ENCODE measurements around the gene POLR3E.

The POLR3E gene, protein sequence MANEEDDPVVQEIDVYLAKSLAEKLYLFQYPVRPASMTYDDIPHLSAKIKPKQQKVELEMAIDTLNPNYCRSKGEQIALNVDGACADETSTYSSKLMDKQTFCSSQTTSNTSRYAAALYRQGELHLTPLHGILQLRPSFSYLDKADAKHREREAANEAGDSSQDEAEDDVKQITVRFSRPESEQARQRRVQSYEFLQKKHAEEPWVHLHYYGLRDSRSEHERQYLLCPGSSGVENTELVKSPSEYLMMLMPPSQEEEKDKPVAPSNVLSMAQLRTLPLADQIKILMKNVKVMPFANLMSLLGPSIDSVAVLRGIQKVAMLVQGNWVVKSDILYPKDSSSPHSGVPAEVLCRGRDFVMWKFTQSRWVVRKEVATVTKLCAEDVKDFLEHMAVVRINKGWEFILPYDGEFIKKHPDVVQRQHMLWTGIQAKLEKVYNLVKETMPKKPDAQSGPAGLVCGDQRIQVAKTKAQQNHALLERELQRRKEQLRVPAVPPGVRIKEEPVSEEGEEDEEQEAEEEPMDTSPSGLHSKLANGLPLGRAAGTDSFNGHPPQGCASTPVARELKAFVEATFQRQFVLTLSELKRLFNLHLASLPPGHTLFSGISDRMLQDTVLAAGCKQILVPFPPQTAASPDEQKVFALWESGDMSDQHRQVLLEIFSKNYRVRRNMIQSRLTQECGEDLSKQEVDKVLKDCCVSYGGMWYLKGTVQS

DNA sequence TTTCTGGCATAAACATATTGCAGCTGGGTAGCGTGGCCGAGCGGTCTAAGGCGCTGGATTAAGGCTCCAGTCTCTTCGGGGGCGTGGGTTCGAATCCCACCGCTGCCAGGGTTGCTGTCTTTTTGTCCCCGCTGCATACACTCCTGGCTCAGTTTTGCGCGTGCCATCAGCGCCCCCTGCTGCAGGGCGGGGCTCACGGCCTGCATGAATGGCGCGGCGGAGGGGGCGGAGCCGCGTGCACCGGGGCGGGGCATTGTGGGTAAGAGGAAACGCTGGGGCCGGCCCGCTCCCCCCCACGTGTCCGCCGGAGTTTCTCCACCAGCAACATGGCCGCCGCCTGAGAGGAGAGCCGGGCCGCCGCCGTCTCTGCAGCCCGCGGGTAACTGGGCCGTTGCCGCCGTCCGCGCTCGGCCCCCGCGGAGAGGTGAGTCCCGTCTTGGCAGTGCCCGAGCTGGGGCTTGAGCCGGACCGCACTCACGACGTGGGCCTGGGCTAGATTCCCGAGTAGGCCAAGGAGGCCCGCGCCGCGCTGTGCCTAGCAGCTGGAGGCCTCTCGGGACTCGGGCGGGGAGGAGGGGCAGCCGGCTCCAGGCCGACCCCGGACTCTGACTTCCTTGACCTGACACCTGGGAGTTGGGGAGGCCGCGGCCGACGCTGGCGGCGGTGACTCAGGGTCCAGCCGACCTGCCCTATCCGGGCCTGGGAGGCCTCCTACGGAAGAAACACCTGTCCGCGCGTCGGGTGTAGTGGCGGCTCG is at the start of gene POLR3E:
TSS of gene POLR3E (plus strand) at position 296 of the 757 bp plus-strand sequence. CDS start 5,560 bp downstream, outside the sequence.
- peak; percentile 100 for DNase-seq

DNA sequence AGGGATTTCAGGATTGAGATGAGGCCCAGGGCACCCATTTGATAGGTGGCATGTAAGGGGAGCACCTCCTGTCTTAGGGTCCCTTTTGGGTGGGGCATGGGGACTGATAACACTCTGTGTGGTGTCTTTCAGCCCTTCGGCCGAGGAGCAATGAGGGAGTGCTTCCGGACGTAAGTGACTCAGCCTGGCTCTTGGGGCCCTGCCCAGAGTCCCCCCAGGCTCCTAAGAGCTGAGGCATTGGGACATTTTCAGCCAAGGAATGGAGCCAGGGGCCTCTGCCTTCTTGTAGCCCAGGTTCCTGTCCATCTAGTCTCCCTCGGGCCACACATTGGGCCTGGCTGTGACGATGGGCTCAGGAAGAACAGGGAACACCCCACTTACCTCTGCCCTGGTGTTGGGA is 46.7 kb upstream of the POLR3E start:
- no peak for DNase-seq

GRCh38 chr16:22252317-22252716 is 44.9 kb upstream of the POLR3E start:
- DNase-seq, result no peak

DNA sequence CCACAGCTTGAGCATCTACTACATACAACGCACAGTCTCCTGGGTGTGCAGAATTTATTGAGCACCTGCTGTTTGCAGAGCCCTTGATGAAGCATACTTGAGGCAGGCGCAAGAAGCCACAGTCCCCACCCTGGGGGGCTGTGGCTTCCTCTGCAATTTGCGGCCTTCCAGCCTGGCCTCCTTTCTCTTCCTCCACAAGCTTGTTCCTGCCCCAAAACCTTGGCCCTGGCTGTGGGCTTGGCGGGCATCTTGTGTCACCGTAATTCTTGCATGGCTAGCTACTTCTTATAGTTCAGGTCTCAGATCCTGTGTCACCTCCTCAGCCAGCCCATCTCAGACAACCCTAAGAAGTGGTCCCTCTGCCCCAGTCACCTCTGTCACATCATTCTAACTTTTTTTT is 43.9 kb upstream of the POLR3E start:
- no peak for DNase-seq

GRCh38 chr16:22255335-22255734 is 41.9 kb upstream of the POLR3E start:
- no peak for DNase-seq

DNA sequence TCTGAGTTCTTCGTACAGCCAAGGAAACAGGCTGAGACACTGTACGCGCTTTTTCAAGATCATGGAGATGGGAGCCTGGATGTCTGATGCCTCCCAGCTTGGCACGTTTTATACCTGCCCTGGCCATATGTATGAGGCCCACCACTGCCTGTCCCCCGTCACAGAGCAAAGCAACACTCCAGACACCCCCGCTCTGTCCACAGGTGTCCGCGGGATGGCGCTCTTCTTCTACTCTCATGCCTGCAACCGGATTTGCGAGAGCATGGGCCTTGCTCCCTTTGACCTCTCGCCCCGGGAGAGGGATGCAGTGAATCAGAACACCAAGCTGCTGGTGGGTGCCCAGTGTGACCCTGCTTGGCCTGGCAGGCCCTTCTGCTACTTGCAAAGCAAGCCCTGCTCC is 39.8 kb upstream of the POLR3E start:
- no peak for DNase-seq

DNA sequence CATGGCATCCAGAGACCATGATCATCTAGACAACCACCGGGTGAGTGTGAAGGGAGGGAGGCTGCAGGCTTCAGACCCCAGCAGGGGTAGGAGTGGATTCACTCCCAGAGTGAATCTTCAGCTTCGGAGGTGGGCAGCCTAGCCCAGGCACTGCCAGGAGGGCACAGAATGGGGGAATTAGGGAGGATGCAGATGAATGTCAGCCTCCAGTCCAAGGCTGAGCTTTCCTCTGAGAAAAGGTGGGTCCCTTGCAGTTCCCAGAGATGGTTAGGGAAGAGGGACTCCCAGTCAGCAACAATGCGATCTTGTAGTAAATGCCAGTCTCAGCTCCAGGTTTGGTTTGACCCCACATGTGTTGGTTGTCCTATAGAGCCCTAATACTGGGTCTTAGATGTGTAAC is 36.7 kb upstream of the POLR3E start:
- DNase-seq, result no peak

DNA sequence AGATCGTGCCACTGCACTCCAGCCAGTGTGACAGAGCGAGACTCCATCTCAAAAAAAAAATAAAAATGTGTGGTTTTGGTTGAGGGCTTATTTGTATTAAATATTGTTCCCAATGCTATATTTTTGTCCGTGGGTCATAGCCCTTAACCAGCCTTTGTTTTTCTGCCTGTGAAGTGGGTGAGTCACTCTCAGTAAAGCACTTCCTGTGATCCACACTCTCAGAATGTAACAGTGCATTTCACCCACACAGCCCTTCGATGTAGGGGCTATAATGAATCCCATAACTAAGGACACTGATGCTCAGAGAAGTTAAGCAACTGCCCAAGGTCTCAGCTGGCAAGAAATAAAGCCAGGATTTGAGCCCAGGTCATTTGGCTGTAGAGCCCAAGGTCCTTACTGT is 34.7 kb upstream of the POLR3E start:
- peak; percentile 7 for DNase-seq

DNA sequence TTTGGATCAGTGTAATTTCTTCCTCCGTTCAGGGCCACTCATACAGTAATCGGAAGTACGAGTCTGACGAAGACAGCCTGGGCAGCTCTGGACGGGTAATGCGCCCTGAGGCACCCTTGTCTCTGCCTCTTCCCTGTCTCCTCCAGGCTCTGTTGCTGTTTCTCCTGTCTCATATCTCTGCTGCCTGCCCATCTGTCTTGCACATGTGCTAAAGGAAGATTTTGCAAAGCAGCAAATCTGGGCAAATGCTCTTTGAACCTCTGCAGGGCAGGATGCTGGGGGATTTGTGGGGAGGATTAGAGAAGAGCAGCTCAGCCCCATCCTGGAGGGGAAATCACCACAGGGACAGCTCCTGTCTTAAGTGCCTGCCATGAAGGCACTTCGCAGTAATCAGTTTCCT is 32.4 kb upstream of the POLR3E start:
- DNase-seq, result no peak

GRCh38 chr16:22265351-22265750 is 31.9 kb upstream of the POLR3E start:
- no peak for DNase-seq

GRCh38 chr16:22266546-22266945 is 30.7 kb upstream of the POLR3E start:
- DNase-seq, result no peak

DNA sequence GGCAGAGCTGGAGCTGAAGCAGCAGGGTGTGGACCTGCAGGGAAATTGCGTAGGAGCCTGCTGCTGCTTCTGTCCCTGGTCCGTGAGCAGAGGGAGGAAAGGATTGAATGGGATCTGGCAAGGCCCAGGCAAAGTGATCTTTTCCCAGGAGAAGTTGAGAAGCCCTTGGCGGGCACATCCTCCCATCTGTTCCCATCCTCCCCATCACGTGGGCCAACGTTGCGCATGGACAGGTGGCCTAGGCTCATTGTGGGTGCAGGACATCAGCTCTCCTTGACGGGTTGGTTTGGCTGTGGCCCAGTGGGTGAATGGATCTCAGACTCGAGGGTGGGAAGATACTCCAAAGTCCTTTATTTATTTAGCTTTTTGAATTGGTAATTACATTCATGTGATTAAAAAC is 29.4 kb upstream of the POLR3E start:
- DNase-seq, result no peak

DNA sequence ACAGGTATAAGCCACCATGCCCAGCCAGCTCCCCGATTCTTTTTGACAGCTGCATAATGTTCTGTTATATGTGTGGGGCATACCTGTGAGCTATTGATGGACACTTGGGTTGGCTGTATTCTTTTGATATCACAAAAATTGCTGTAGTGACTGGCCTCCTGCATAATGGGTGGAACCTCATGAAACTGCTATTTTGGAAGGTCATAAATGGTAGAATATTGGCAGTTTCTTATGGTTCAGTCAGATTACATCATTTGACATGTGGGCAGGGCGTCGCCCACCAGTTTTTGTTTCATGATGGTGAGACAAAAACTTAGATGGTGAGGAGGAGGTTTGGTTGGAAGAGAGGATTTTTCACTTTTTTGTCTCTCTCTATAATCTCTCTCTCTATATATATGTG is 26.7 kb upstream of the POLR3E start:
- no peak for DNase-seq

DNA sequence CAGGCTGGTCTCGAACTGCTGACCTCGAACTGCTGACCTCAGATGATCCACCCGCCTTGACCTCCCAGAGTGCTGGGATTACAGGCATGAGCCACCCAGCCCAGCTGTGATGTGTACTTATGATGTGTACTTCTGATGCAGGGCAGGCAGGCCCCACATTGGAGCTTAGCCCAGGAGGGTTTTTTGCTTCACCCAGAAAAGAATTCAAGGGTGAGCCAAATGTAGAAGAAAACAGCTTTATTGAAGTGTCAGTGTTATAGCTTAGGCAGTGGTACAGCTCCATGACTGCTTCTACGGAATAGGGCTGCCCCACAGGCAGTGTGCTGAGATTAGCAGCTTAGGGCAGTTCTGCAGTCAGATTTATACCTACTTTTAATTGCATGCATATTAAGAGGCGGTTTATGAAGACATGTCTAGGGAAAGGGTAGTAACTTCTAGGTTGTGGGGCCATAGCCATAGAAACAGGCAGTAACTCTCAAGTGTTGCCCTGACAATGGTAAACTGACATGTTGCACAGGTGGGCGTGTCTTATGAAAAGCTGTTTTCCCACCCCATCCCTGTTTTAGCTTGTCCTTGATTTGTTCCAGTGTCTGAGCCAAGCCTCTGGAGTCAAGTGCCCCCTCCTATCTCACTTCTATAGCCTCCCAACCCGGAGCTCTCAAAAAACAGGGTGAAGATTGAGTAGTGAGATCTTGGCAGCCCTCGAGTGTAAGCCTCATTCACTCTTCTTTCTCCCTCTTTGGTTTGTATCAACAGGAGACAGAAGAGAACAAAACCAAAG is 24.1 kb upstream of the POLR3E start:
- no peak for DNase-seq

DNA sequence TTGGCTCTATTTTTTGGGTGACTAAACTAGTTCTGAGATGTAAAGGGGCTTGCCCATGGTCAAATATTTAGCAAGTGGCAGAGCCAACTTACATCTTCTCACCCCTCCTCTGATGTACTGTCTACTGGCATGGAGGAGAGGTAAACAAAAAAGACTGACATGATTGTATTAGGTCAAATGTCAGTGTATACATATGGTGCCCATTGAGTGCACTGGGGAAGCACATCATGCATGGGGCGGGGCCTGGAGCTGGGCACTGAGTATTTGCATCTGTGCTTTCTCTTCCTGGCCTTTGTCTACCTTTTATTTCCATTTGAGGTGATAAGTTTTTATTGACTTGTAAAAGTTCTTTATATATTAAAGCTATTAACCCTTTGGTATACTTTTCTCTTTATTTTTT is 22.3 kb upstream of the POLR3E start:
- DNase-seq, result no peak

DNA sequence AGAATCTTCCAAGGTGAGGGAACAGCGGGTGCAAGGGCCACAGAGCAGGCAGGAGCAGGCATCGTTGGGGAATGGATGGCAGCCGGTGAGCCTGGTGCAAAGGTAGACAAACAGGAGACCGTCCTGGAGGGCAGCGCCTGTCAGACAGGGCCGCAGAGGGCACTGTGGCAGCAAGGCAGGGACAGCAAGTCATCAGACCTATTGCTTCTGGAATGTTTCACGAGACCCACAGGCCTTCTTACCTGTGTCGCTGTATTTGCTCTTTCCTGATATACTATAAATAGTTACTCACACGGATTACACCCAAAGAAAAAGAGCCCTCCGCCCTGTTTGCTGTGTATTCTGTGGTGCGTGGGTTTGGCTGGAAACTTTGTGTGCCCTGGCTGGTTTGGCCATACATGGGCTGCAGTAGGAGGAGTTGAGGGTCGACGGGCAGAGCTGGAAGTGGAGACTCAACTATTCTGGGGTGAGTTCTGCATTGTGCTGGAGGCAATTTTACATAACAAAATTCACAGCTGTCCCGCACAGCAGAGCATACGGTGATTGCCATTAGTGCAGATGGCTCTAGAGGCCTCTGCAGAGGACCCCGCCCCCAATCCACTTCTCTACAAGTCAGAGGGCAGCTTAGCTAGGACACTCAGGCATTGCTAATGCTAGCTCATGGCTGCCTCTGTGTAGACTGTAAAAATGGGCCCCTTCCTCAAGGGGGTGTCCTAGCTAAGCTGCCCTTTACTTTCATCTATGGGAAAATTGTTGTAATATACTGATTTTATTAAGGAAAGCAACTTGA is 18.6 kb upstream of the POLR3E start:
- no peak for DNase-seq

DNA sequence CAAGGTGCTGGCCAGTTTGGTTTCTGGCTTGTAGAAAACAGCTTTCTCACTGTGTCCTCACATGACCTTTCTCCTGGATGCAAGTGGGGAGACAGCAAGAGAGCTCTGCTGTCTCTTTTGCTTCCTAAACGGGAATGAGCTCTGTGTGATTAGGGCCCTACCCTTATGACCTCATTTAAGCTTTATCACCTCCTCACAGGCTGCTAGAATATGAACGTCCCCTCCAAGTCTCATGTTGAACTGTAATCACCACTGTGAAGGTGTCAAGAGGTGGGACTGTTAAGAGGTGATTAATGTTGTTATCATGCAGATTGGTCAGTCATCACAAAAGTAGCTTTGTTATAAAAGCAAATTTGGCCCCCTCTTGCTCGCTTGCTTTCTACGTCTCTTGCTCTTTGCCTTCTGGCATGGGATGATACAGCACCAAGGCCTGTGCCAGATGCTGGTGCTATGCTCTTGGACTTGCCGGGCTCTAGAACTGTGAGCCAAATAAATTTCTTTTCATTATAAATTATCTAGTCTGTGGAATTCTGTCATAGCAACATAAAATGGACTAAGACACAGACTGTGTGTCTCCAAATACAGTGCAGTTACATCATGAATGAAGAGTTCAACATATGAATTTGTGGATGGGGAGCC is 14.8 kb upstream of the POLR3E start:
- no peak for DNase-seq

DNA sequence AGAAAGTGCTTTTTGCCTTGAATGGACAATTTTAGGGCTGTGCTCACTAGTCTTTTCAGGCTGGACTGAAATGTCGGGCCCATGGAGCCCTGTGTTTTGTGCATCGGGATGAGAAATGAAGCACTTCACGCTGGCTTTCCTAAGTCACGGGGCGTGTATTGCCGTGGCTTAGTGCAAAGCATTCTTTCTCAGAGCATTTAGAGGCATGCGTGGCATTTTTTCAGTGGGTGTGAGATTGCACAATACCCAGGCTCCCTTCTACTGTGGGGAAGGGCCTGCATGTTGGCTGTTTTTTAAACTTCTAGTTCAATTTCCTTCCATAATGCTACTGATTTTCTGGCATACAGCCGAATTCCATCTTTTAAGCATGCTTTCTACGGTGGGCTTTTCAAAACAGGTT is 12.6 kb upstream of the POLR3E start:
- DNase-seq, result no peak

- DNase-seq, result no peak
Measured at GRCh38 chr16:22285080-22285479, 12.1 kb upstream of the POLR3E start.

DNA sequence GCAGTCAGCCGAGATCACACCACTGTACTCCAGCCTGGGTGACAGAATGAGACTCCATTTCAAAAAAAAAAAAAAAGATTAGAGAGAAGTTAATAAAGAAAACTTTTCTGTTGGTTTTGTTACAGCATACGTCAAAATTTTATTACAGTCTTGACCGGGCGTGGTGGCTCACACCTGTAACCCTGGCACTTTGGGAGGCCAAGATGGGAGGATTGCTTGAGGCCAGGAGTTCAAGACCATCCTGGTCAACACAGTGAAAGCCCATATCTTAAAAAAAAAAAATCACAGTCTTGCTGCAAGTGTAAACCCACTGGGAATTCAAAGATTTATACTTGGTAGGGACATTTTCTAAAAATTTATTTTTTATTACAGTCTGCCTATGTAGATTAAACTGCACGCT is 6.2 kb upstream of the POLR3E start:
- no peak for DNase-seq

GRCh38 chr16:22291860-22292318 is 5.3 kb upstream of the POLR3E start:
- DNase-seq, result no peak
